Effector CD8-positive, alpha-beta T cell (primary cell): ENCODE measurements around the gene SCN4B.

Source experiments
- DNase-seq: peaks from one replicate; lab custom pipeline; 2025; lab: John Stamatoyannopoulos, UW

The SCN4B gene

DNA sequence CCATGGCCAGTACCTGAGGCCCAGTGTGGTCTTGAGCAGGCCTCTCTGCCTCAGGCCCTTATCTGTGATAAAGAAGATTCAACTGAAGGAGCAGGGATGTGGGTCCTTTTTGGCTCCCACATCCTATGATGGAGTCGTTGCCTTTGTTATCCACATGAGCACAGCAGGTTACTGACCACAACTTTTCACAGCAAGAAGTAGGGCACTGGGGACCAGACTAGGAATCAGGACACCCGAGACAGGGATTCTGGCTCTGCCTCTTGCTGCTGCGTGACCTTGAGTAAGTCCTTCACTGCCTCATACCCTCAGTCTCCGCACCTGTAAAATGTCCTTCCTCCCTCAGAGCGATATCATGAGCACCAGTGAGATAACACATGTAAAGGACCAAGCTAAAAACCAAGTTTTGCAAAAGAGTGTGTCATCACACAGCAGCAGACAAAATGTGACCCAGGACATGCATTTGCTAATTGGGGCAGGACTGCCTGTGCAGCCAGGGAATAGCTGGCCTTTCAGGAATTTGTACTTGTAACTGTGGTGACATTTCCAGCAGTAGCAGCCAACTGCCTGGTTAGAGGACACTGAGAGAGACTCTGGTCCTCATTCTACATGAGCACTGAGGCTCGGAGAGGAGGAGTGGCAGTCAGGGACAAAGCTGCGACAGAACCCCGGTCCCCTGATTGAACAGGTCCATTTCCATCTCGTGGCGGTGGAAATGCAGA lies 52.6 kb downstream of the SCN4B start:
- DNase-seq: no peak

DNA sequence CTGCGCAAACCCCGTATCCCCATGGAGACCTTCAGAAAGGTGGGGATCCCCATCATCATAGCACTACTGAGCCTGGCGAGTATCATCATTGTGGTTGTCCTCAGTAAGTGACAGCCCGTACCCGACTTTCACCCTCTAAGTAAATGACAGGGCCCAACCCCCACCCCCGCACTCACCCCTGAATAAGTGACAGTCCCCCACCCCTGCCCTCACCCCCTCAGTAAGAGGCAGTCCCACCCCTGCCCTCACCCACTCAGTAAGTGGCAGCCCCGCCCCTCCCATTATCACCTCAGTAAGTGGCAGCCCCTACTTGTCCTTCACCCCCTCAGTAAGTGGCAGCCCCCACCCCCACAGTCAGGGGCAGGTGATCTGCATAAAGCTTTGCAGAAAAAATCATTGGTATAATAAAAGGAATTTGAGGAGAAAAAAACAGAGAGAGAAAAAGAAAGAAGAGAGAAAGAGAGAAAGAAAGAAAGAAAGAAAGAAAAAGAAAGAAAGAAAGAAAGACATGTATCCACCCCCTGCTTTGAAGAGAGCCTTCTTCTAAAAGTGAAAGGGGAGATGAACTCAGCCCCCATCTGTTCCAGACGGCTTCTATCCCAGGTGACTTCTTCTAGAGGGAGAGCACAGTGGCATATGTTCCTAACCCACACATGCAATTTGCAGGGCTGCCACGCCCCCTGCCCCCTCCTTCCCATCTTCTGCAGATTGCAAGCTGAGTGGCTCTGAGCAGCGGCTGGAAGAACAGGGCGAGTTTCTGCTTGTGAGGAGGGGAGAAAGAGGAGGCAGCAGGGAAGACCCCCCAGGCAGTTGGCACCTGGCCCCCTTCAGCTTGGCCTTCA lies 53.4 kb downstream of the SCN4B start:
- DNase-seq: no peak

DNA sequence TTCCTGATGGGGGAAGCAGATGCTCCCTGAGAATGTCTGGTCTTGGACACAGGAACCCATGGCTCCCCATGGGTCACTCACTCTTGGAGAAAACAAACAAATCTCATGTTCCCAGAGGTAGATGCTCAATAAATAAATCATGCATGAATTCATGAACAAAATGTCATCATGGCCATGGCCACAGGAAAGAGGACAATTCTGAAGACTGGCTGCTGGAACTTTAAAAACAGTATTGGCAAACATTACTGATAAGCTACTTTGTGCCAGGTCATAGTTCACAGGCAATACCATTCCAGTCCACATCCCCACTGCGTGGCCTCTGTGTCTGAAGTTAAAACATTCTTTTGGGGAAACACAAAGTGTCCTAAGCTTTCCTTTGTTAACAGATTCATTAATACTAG lies 56.7 kb downstream of the SCN4B start:
- DNase-seq: no peak

DNA sequence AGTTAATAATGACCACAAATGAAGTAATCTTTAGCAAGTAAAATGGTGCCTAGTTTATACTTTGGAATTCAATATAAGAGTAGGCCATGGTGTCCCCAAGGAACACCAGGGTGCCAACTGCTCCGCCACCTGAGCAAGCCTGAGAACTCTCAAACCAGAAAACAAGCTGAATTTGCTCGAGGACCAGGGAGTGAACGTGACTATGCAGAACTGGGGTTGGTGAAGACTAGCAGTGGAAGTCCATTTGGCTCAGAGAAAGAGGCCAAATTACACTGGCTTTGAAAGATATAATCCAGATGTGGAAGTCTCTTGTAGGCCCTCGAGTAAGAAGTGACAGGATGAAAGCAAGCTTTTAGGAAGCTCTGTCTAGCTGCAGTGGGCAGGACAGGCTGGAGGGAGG lies 57.1 kb downstream of the SCN4B start:
- no peak for DNase-seq

DNA sequence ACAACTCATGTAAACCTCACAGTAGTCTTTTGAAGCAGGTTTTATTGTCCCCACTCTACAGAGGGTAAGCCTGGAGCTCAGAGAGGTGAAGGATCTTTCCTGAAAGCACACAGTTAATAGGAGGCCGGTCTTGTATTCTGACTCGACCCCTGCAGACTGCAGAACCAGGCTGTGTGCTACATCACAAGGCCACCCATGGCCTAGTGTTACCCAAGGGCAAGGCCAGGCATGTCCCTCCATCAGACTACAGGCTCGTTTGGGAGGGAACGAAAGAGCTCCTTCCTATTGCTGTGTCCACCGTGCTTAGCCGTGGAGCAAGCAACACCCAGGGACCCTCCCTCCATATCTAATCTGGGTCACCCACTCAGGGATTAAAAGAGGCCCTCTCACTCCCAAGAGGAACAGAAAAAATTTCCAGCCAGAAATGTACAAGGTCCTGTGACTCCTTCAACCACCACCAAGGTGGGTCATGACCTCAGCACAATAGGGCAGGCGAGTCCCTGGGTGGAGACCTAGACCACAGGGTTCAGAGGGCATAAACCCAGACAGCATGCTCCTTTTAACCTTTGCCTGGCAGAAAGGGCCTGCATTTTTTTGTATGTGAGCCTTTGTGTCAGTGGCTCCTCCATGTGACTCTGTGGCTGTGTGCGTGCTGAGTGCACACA lies 59.6 kb downstream of the SCN4B start:
- DNase-seq: no peak

DNA sequence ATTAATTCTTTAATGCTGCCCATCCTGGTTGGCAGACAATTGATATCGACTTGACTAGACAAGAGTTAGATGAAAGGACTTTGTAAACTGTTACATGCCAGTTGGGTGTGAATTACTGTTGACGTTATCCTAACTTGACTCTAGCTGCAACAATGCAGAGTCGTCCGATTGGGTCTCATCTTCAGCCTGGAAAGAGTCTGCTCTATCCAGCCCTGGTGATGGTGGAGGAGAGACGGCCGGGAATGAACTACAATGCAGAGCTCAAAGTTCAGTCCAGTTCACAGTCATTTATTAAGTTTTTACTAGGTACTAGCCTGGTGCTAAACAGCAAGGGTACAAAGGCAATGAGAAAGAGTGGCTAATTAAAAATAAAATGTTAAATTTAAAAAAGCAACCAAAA lies 60.9 kb downstream of the SCN4B start:
- no peak for DNase-seq

DNA sequence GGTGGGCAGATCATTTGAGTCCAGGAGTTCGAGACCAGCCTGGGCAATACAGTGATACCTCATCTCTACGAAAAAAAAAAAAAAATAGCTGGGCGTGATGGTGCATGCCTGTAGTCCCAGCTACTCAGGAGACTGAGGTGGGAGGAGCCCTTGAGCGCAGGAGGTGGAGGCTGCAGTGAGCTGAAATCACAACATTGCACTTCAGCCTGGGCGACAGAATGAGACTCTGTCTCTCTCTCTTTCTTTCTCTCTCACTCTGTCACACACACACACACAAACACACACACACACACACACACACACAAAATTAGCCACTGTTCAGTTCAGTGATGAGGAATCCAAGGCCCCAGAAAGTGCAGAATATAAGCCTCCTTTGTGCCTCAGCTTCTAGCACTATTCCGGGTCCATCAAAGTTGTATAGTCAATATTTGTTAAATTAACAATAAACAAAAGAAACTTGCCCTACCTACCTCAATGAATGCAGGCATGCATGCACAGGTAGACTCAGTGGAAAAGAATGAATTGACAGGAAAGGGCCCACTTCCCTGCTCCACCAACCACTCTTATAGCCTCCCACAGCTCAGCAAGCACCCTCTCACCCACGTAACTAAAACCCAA lies 62.0 kb downstream of the SCN4B start:
- DNase-seq: no peak

DNA sequence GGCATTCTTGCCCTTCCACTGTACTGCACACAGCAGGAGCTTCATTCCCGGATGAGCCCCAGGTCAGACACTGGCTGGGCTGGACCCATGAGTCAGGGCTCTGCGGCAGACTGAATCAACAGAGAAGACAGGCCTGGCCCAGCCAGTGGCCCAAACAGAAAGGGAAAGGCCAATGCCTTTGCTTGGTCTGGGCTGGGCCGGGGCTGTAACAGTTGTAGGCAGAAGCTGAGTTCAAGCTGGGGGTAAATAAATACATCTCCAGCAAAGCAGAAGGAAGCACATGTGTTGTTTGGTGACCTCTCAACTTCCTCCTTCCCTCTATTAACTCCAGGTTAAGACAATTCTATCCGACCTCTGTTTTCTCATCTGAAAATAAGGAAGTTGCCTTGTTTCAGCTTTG lies 64.1 kb downstream of the SCN4B start:
- DNase-seq: no peak

DNA sequence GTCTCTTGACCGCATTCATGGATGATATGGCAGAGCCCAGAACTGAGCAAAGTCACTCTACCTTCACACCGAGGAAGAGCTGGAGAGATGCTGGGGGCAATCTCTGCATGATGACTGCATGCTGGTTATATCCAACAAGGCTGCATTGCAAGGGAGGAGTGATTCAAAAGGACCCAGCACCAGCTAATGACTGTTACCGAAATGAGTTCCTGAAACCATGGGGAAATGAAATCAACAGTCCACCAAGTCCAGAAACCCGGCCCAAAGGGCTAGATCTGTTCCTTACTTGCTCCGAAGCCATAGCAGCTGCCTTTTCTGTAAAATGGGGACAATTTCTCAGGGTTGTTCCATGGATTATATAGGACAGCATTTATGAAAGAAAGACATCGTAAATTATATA lies 64.7 kb downstream of the SCN4B start:
- no peak for DNase-seq

DNA sequence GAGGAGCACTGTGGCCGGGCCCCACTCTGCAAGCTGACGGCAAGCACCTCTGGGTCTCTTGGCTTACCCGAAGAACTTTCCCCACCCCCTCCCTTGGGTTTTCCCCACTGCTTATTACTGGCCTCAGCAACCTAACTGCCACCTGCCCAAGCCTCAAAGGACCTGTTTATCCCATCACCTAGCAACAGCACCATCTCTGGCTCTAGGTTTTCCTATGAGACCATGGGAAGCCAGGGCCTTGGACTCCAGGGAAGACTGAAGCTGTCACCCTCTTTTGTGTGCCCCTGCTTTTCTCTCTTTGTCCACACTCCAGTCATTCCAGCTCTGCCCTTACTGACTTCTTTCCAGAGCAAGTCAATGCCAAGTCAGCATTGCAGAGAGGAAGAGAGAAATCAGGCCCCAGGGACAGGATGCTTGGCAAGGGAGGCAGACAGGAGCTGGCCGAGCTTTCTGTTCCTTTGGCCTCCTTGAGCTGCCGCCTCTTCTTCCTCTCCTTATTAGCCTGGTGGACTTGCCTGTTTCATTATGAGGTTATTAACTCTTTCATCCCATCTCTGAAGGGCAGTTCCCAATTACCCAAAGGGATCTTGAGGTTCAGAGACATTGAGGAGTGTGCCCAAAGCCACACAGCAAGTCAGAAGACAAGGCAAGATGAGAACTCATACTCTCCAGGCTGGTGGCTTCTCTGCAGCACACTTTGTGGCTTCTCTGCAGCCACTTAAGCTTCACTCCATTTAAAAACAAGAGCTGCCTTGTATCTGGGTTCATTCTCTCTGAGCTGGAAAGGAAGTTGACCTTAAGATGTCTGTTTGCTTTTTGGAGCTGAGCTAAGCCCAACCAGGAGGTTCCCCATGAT lies 65.5 kb downstream of the SCN4B start, which contains the start of gene SMIM35:
Gene SMIM35 (minus strand): TSS at position 51 of the 856 bp plus-strand sequence. CDS start 206 bp downstream, outside the sequence.
- no peak for DNase-seq

DNA sequence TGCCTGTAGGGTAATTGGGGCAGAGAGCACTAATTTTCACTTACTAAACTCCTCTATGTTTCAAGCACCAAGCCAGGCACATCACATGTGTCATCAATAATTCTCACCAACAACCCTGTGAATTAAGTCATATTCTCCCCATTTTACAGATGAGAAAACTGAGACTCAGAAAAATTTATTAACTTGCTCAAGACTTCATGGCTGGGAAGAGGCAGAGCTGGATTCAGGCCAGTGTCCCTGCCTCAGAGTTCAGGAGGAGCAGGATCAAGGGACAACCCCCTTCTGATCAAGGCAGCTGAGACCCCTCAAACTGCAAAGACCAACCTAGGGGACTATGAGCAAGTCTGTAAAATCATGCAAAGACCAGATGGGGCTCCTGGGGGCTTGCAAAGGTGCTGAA lies 68.0 kb downstream of the SCN4B start:
- DNase-seq: no peak

DNA sequence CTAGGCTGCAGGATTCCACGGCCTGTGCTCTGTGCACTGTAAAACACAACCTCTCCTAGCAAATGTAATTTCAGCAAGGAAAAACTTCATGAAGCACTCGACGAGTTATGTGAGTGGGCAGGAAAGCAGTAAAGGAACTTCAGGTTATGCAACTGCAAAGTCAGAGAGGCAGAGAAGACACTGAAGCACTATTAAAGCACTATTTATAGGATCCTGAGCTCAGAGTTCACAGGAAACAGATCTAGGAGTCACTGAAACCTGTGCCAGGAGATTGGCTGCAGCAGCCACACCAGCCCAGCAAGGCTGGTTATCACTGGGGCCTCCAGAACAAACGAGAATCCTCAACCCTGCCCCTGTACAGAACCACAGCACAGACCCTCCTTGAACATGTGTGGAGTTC lies 68.4 kb downstream of the SCN4B start:
- no peak for DNase-seq
